IMR-90 (cell line): ENCODE results near the gene ARHGAP10. TPM values are rescaled to one million over a fixed set of nuclear protein-coding genes. Genes with fewer than 3 reads are reported as not detected.

Experiments used
- ATAC-seq: fragments of 200-7000 bp; cut with Tn5 transposase; 2 replicates; pipeline ENCODE4 v1.9.1; 2020; ENCODE audit warnings: low read depth, mild to moderate bottlenecking, moderate library complexity
- BruUV-seq: library from RNA; stranded (reverse); fragments of 400-500 nt; replicated peaks from 2 replicates; lab custom pipeline; 2021; lab: Mats Ljungman, UMichigan
- CTCF ChIA-PET: fragments of 300-600 bp; formaldehyde crosslinking; extraction: SDS; loops from one replicate; lab custom pipeline; 2021; ENCODE audit warnings: antibody characterized with exemption; lab: Yijun Ruan, JAX
- POLR2A ChIA-PET: fragments of 300-600 bp; sonication (Branson Sonifier 250); formaldehyde crosslinking; loops from one replicate; lab custom pipeline; 2022; ENCODE audit warnings: antibody characterized with exemption; ENCODE audit not compliant: unreplicated experiment; lab: Charles Lee
- DNase-seq: peaks from one replicate; pipeline ENCODE4 v3.0.0; 2013
- H2AFZ ChIP-seq: replicated peaks from 2 replicates; pipeline ENCODE3; 2013; ENCODE audit warnings: low read length, mild to moderate bottlenecking; ENCODE audit not compliant: poor library complexity
- H2AK5ac ChIP-seq: 2 replicates; pipeline ENCODE4 v1.6.1; 2013; ENCODE audit warnings: low read depth, low read length, inconsistent platforms
- H2AK9ac ChIP-seq: replicated peaks from 2 replicates; pipeline ENCODE3; 2013; ENCODE audit warnings: mild to moderate bottlenecking, low read depth, low read length, moderate library complexity; ENCODE audit not compliant: poor library complexity
- H2BK120ac ChIP-seq: 2 replicates; pipeline ENCODE4 v1.6.1; 2013; ENCODE audit warnings: low read depth, low read length, inconsistent platforms
- H2BK15ac ChIP-seq: 3 replicates; pipeline ENCODE4 v1.6.1; 2013; ENCODE audit warnings: low read depth, low read length, inconsistent platforms
- H2BK20ac ChIP-seq: 2 replicates; pipeline ENCODE4 v1.6.1; 2013; ENCODE audit warnings: low read depth, mild to moderate bottlenecking, inconsistent platforms, low read length, moderate library complexity
- H2BK5ac ChIP-seq: 2 replicates; pipeline ENCODE4 v1.6.1; 2013; ENCODE audit warnings: mild to moderate bottlenecking, low read depth, low read length, inconsistent platforms; ENCODE audit not compliant: poor library complexity, severe bottlenecking
- H3K14ac ChIP-seq: replicated peaks from 2 replicates; pipeline ENCODE4 v1.6.1; 2013; ENCODE audit warnings: low read depth, low read length, inconsistent platforms
- H3K18ac ChIP-seq: 2 replicates; pipeline ENCODE4 v1.6.1; 2013; ENCODE audit warnings: low read depth, low read length, control low read depth
- H3K23ac ChIP-seq: 2 replicates; pipeline ENCODE4 v1.6.1; 2013; ENCODE audit warnings: low read depth, low read length, inconsistent platforms
- H3K27ac ChIP-seq: 2 replicates; pipeline ENCODE4 v1.5.1; 2013; ENCODE audit warnings: mild to moderate bottlenecking, control low read depth, low read length; ENCODE audit not compliant: insufficient read depth
- H3K27me3 ChIP-seq: 2 replicates; pipeline ENCODE4 v1.6.1; 2013; ENCODE audit warnings: low read length; ENCODE audit not compliant: control insufficient read depth, insufficient read depth
- H3K36me3 ChIP-seq: 2 replicates; pipeline ENCODE4 v1.6.1; 2013; ENCODE audit warnings: low read length, mixed read lengths; ENCODE audit not compliant: control insufficient read depth, insufficient read depth
- H3K4ac ChIP-seq: 2 replicates; pipeline ENCODE4 v1.6.1; 2013; ENCODE audit warnings: low read depth, low read length, inconsistent platforms
- H3K4me1 ChIP-seq: 2 replicates; pipeline ENCODE4 v1.6.1; 2013; ENCODE audit warnings: low read length, mixed read lengths; ENCODE audit not compliant: control insufficient read depth, insufficient read depth
- H3K4me2 ChIP-seq: 2 replicates; pipeline ENCODE4 v1.6.1; 2013; ENCODE audit warnings: low read depth, mild to moderate bottlenecking, control low read depth, low read length, moderate library complexity
- H3K4me3 ChIP-seq: 2 replicates; pipeline ENCODE4 v1.5.1; 2013; ENCODE audit warnings: low read depth, mild to moderate bottlenecking, control low read depth, low read length, moderate library complexity; ENCODE audit not compliant: insufficient read depth
- H3K56ac ChIP-seq: 2 replicates; pipeline ENCODE4 v1.6.1; 2013; ENCODE audit warnings: low read length, inconsistent platforms; ENCODE audit not compliant: insufficient read depth; ENCODE audit errors: extremely low read depth
- H3K79me1 ChIP-seq, 2 experiments: 2 replicates each; pipeline ENCODE4 v1.6.1; 2013; ENCODE audit warnings: low read length in 2 of 2, inconsistent platforms in 1 of 2, low read depth in 1 of 2
- H3K9ac ChIP-seq: 2 replicates; pipeline ENCODE4 v1.6.1; 2013; ENCODE audit warnings: low read depth, low read length, control low read depth
- H3K9me1 ChIP-seq: 2 replicates; pipeline ENCODE4 v1.6.1; 2013; ENCODE audit warnings: low read length, inconsistent platforms; ENCODE audit not compliant: insufficient read depth
- H3K9me3 ChIP-seq: 2 replicates; pipeline ENCODE4 v1.6.1; 2013; ENCODE audit warnings: low read length; ENCODE audit not compliant: control insufficient read depth, insufficient read depth
- H4K20me1 ChIP-seq: 2 replicates; pipeline ENCODE4 v1.6.1; 2013; ENCODE audit warnings: low read length, inconsistent platforms; ENCODE audit not compliant: insufficient read depth
- H4K5ac ChIP-seq: 2 replicates; pipeline ENCODE4 v1.6.1; 2013; ENCODE audit warnings: mild to moderate bottlenecking, low read depth, low read length, control low read depth
- H4K8ac ChIP-seq, 2 experiments: 2 replicates each; pipeline ENCODE4 v1.6.1; 2013; ENCODE audit warnings: low read depth in 2 of 2, low read length in 2 of 2, control low read depth in 1 of 2, inconsistent platforms in 1 of 2
- H4K91ac ChIP-seq: 2 replicates; pipeline ENCODE4 v1.6.1; 2013; ENCODE audit warnings: low read depth, low read length, inconsistent platforms; ENCODE audit not compliant: insufficient read depth
- CHD1 ChIP-seq: IDR thresholded peaks from 2 replicates; pipeline ENCODE4 v1.6.1; 2012; ENCODE audit warnings: low read depth, low read length, improper control_type of control experiment
- ELK1 ChIP-seq: fragments of 150-350 bp; IDR thresholded peaks from 2 replicates; pipeline ENCODE4 v1.6.1; 2016; ENCODE audit warnings: low read depth, mild to moderate bottlenecking, low read length, moderate library complexity, borderline replicate concordance
- FOS ChIP-seq: fragments of 150-350 bp; IDR thresholded peaks from 2 replicates; pipeline ENCODE4 v1.6.1; 2016; ENCODE audit warnings: low read depth, low read length
- MAFK ChIP-seq: IDR thresholded peaks from 2 replicates; pipeline ENCODE4 v1.6.1; 2012; ENCODE audit warnings: low read depth, low read length, improper control_type of control experiment
- MAZ ChIP-seq: IDR thresholded peaks from 2 replicates; pipeline ENCODE4 v1.6.1; 2012; ENCODE audit warnings: low read depth, mild to moderate bottlenecking, low read length, improper control_type of control experiment, moderate library complexity, borderline replicate concordance
- MXI1 ChIP-seq: IDR thresholded peaks from 2 replicates; pipeline ENCODE4 v1.6.1; 2012; ENCODE audit warnings: low read depth, mild to moderate bottlenecking, low read length, moderate library complexity, borderline replicate concordance
- NFE2L2 ChIP-seq: fragments of 150-350 bp; IDR thresholded peaks from 2 replicates; pipeline ENCODE4 v1.6.1; 2016; ENCODE audit warnings: low read depth, mild to moderate bottlenecking, low read length
- POLR2A ChIP-seq: IDR thresholded peaks from 2 replicates; pipeline ENCODE4 v1.6.1; 2012; ENCODE audit warnings: mild to moderate bottlenecking, low read depth, low read length
- RAD21 ChIP-seq: IDR thresholded peaks from 2 replicates; pipeline ENCODE4 v1.6.1; 2012; ENCODE audit warnings: low read length, improper control_type of control experiment
- RCOR1 ChIP-seq: IDR thresholded peaks from 2 replicates; pipeline ENCODE4 v1.6.1; 2012; ENCODE audit warnings: mild to moderate bottlenecking, low read length, improper control_type of control experiment; ENCODE audit not compliant: insufficient replicate concordance
- RFX5 ChIP-seq: IDR thresholded peaks from 2 replicates; pipeline ENCODE4 v1.8.0; 2012; ENCODE audit warnings: low read depth, mild to moderate bottlenecking, low read length, moderate library complexity
- USF2 ChIP-seq: fragments of 150-350 bp; IDR thresholded peaks from 2 replicates; pipeline ENCODE4 v1.6.1; 2017; ENCODE audit warnings: mild to moderate bottlenecking, antibody characterized with exemption, low read length, low read depth
- WGBS, 2 experiments: methylation state at CpG; one replicate each; pipeline versions ENCODE4 v1.1.5 to v1.1.7; 2013; ENCODE audit warnings: missing lambda C conversion rate in 2 of 2; ENCODE audit not compliant: insufficient read length in 1 of 2; ENCODE audit errors: extremely low coverage in 2 of 2; 5-methylcytosine and 5-hydroxymethylcytosine counted together
- dilution Hi-C: fragments of 300-500 bp; cut with HindIII; formaldehyde crosslinking; loops from one replicate; pipeline ENCODE4 v1.14.3; 2018; ENCODE audit warnings: low sequenced_read_pairs; ENCODE audit not compliant: unreplicated experiment
- in situ Hi-C: fragments of 300-500 bp; cut with MboI; formaldehyde crosslinking; loops from 3 replicates; pipeline ENCODE4 v1.14.3; 2019; ENCODE audit warnings: low sequenced_read_pairs, inconsistent platforms, mixed read lengths
- intact Hi-C: fragments of 100-400 bp; cut with micrococcal nuclease; formaldehyde crosslinking; loops from 2 replicates; pipeline ENCODE4 v1.10.0; 2022
- polyA plus RNA-seq, 3 experiments: library from polyadenylated mRNA; depleted of rRNA; stranded (reverse); fragments of >200 nt; gene quantifications; 2 replicates each; pipeline ENCODE4 v1.2.3, GENCODE V29; 2012; ENCODE audit warnings: low replicate concordance in 1 of 3
- total RNA-seq: library from RNA; depleted of rRNA; stranded (reverse); fragments of >200 nt; gene quantifications from 2 replicates; pipeline ENCODE4 v1.2.3, GENCODE V29; 2012

The ARHGAP10 gene
- total and polyA plus RNA-seq, 2 of the 4 experiments (the other 2 are of a cell fraction): 27.1 to 29.4 TPM

GRCh38 chr4:148116264-148116663 is 384.4 kb downstream of the ARHGAP10 start:
- no peak overlapping the region for H3K18ac ChIP-seq
- no peak overlapping the region for H3K56ac ChIP-seq
- no peak overlapping the region for H4K8ac ChIP-seq
- DNase-seq: peak; percentile 79
- H2BK15ac ChIP-seq: no peak overlapping the region
- H3K9me1 ChIP-seq: no peaks in the 10 kb centered on the region
- no peak overlapping the region for H2AK9ac ChIP-seq
- H2BK5ac ChIP-seq: no peak overlapping the region
- H3K36me3 ChIP-seq: no peaks in the 10 kb centered on the region
- in situ Hi-C loops (no loop called here), dilution Hi-C loops (no loop called here), intact Hi-C loops (no loop called here)
- H3K23ac ChIP-seq: no peak overlapping the region
- BruUV-seq: no TSS peak
- no peaks in the 10 kb centered on the region; the same call in 1 of the 2 replicates for H3K27me3 ChIP-seq
- H2AFZ ChIP-seq: no peak overlapping the region
- CTCF ChIA-PET: no interaction called here
- no peaks in the 10 kb centered on the region for H4K20me1 ChIP-seq
- no peak overlapping the region for H2AK5ac ChIP-seq
- POLR2A ChIA-PET: no interaction called here
- H3K9me3 ChIP-seq: no peaks in the 10 kb centered on the region
- H3K4me1 ChIP-seq: no peaks in the 10 kb centered on the region
- H3K79me1 ChIP-seq: no peaks in the 10 kb centered on the region
- no peak overlapping the region for H4K91ac ChIP-seq
- no peak; the same call in 1 of the 2 replicates for ATAC-seq
- no CpG with 5 or more reads among the region's 2 CpGs for WGBS, 2 experiments
- TF ChIP-seq ELK1 (no peak), RFX5 (no peak), USF2 (no peak), MAZ (no peak), FOS (no peak), MXI1 (no peak), RCOR1 (no peak), NFE2L2 (no peak), MAFK (no peak), RAD21 (no peak), CHD1 (no peak), POLR2A (no peak)
- H3K4me3 ChIP-seq: no peak overlapping the region
- no peak overlapping the region for H3K14ac ChIP-seq
- no peak overlapping the region for H3K9ac ChIP-seq
- H3K27ac ChIP-seq: no peak overlapping the region
- no peak overlapping the region for H3K4me2 ChIP-seq
- no peak overlapping the region for H4K5ac ChIP-seq
- H2BK120ac ChIP-seq: no peak overlapping the region
- no peak overlapping the region for H3K4ac ChIP-seq
- H2BK20ac ChIP-seq: no peak overlapping the region
